ENCODE measurements around the gene CAB39. TPM values are rescaled to one million over a fixed set of nuclear protein-coding genes. Genes with fewer than 3 reads are reported as not detected.

CAB39 gene
- total and polyA plus RNA-seq, 2 donors (not counting 3 experiments of a cell fraction or from before 2014, with no cell fraction given): 25.7 to 53.7 TPM

- H3K79me2 ChIP-seq (ENCODE audit: control insufficient read depth, insufficient read depth, low read length): peaks cover 75% of the 10 kb centered on the region
- CTCF ChIA-PET: interaction anchor here (1.8 kb wide), 1 partner anchor 19 kb away, joined by 8 read pairs; no protein-coding TSS in a partner anchor
- no peak overlapping the region for H3K4me3 ChIP-seq (replicated peaks in 1 of 3; ENCODE audit: insufficient read depth in 1 of 3, low read depth in 1 of 3, low read length in 3 of 3)
- TF ChIP-seq CTCF (IDR thresholded peaks at IDR 0.05; ENCODE audit: extremely low read depth in 1 of 2, insufficient read depth in 1 of 2, low read depth in 1 of 2, low read length in 2 of 2) (no peak), EZH2 (IDR thresholded peaks at IDR 0.05; ENCODE audit: borderline replicate concordance, low read depth, low read length, severe bottlenecking) (no peak), MAX (IDR thresholded peaks at IDR 0.05; ENCODE audit: insufficient read depth, insufficient read length) (no peak), FOS (IDR thresholded peaks at IDR 0.05; ENCODE audit: borderline replicate concordance, insufficient read depth, low read length) (no peak), GATA2 (IDR thresholded peaks at IDR 0.05; ENCODE audit: insufficient read depth, insufficient read length, low read depth, low read length) (no peak), JUN (IDR thresholded peaks at IDR 0.05; ENCODE audit: borderline replicate concordance, insufficient read depth, insufficient read length, low read depth) (no peak), POLR2AphosphoS5 (IDR thresholded peaks at IDR 0.05; ENCODE audit: insufficient read depth, low read depth, low read length) (no peak)
- dilution Hi-C loops (cut with MboI; ENCODE audit: extremely low pct_ligation_motif_present, low sequenced_read_pairs) (no loop called here), intact Hi-C loops (cut with micrococcal nuclease) (no loop called here)
- DNase-seq (ENCODE audit: low read depth, low spot score) (no peak), FAIRE-seq (no peak)
- H3K4me2 ChIP-seq (ENCODE audit: insufficient read depth, low read length): no peak overlapping the region
- H3K27ac ChIP-seq (ENCODE audit: insufficient read depth, low read depth, low read length): no peak overlapping the region
- H3K9me1 ChIP-seq (replicated peaks; ENCODE audit: control insufficient read depth, extremely low read depth, insufficient read depth, low read length): no peaks in the 10 kb centered on the region
- POLR2A ChIA-PET: no interaction called here
- H2AFZ ChIP-seq (ENCODE audit: low read depth, low read length): no peak overlapping the region
- peaks cover 2 to 3% of the 10 kb centered on the region in 2 experiments for H3K36me3 ChIP-seq (ENCODE audit: control insufficient read depth in 2 of 2, extremely low read depth in 1 of 2, insufficient read depth in 2 of 2, low read length in 2 of 2)
- no peaks in the 10 kb centered on the region for H3K9me3 ChIP-seq (replicated peaks; ENCODE audit: control insufficient read depth, insufficient read depth, low read length)
- H3K4me1 ChIP-seq (ENCODE audit: control insufficient read depth, extremely low read depth, insufficient read depth, low read length): peaks cover 37% of the 10 kb centered on the region
- no TSS peak for BruUV-seq (replicated peaks)
- H4K20me1 ChIP-seq (replicated peaks; ENCODE audit: control insufficient read depth, extremely low read depth, insufficient read depth, low read length): no peaks in the 10 kb centered on the region
- H3K9ac ChIP-seq (replicated peaks; ENCODE audit: extremely low read depth, insufficient read depth, low read length): no peak overlapping the region
- H3K27me3 ChIP-seq (ENCODE audit: control insufficient read depth in 2 of 2, insufficient read depth in 2 of 2, low read length in 2 of 2): no peaks in the 10 kb centered on the region
Measured at GRCh38 chr2:230779607-230780006, 67.0 kb downstream of the CAB39 start.

All from endothelial cell of umbilical vein (primary cell).